HCT116 (cell line): ENCODE measurements around the gene PREP.

ENCODE experiments used
- CEBPB ChIP-seq: IDR thresholded peaks from 2 replicates; pipeline ENCODE4 v1.6.1; 2012; ENCODE audit warnings: low read depth
- EGR1 ChIP-seq: IDR thresholded peaks from 2 replicates; pipeline ENCODE4 v1.6.1; 2012; ENCODE audit warnings: low read depth
- EZH2 ChIP-seq: fragments of 200-600 bp; sonication (generic); IDR thresholded peaks from 2 replicates; pipeline ENCODE4 v1.6.1; 2017; ENCODE audit warnings: antibody characterized with exemption, mixed run types
- POLR2A ChIP-seq: IDR thresholded peaks from 2 replicates; pipeline ENCODE4 v1.7.0; 2011; ENCODE audit warnings: borderline replicate concordance; ENCODE audit not compliant: insufficient read depth, insufficient read length; ENCODE audit errors: extremely low read depth
- RAD21 ChIP-seq: IDR thresholded peaks from 2 replicates; pipeline ENCODE4 v1.6.1; 2012; ENCODE audit warnings: low read depth, mild to moderate bottlenecking
- SRF ChIP-seq: IDR thresholded peaks from 2 replicates; pipeline ENCODE4 v1.6.1; 2012; ENCODE audit warnings: low read depth
- TF ChIP-seq, protein P1 (sequence below): IDR thresholded peaks from 2 replicates; pipeline ENCODE4 v1.6.1; 2011; ENCODE audit warnings: mild to moderate bottlenecking, low read length, moderate library complexity; ENCODE audit not compliant: insufficient replicate concordance; ENCODE audit errors: extremely low read depth
- TF ChIP-seq, protein P2 (sequence below), 3 experiments: fragments of 200-600 bp in 1 of 3; sonication (generic) in 1 of 3; IDR thresholded peaks in 2 of 3; conservative IDR thresholded peaks in 1 of 3; 2 replicates each; pipeline ENCODE4 v1.5.1; 2012 to 2017; ENCODE audit warnings: low read depth in 2 of 3, low read length in 2 of 3, antibody characterized with exemption in 1 of 3, borderline replicate concordance in 1 of 3, control low read depth in 1 of 3, mild to moderate bottlenecking in 1 of 3, mixed read lengths in 1 of 3, mixed run types in 1 of 3, moderate library complexity in 1 of 3; ENCODE audit not compliant: insufficient read depth in 1 of 3
- TF ChIP-seq, protein P3 (sequence below): IDR thresholded peaks from 2 replicates; pipeline ENCODE4 v1.6.1; 2012

DNA sequence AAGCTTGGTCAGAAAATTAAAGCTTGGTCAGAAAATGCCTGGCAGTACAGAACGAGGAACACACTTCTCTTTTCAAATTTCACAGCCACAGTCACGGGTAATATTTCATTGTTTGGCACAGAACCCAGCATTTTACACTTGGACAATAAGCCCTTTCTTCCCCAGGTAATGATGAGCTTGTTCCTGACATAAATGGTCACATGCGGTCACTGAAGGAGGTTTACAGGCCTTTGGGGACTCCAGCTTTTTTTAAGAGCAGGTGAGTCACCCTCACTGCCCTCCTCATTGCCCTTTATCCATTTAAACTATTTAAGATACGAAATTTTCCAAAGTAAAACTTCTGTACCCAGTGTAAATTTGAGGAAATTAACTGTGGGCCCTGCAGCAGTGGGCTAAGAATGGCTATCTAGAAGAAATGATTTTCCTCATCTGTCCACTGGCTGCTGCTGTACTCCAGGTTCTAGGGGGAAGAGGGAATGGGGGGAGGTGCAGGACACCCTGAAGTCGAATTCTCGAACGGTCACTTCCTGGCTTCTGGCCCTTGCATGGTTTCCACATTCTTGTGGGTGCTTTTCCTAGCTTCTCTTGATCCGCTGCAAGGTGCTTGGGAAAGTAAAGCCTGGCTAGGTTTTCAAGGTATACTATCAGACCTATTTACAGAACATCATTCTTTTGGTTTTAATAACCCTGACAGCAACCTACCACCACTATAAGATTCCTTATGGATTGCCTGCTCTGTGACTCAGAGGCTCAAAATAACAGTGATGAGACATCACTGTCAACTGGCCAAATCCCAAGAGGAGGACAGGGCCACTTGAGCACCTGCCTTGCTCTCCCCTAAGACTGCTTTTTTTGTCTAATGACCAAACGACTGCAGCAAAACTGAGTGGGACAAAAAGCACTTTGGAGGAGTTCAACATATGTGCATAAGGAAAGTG, 75.8 kb downstream of the PREP start:
- TF ChIP-seq CEBPB = peak; percentile 66
- 0 out of 2 replicates have a peak, but pooled peaks have one; percentile 14 for TF ChIP-seq EGR1
- 0 out of 2 replicates have a peak, but pooled peaks have one; percentile 9 for TF ChIP-seq RAD21
- TF ChIP-seq, protein P1, sequence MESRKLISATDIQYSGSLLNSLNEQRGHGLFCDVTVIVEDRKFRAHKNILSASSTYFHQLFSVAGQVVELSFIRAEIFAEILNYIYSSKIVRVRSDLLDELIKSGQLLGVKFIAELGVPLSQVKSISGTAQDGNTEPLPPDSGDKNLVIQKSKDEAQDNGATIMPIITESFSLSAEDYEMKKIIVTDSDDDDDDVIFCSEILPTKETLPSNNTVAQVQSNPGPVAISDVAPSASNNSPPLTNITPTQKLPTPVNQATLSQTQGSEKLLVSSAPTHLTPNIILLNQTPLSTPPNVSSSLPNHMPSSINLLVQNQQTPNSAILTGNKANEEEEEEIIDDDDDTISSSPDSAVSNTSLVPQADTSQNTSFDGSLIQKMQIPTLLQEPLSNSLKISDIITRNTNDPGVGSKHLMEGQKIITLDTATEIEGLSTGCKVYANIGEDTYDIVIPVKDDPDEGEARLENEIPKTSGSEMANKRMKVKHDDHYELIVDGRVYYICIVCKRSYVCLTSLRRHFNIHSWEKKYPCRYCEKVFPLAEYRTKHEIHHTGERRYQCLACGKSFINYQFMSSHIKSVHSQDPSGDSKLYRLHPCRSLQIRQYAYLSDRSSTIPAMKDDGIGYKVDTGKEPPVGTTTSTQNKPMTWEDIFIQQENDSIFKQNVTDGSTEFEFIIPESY = no peak
- TF ChIP-seq, protein P2, sequence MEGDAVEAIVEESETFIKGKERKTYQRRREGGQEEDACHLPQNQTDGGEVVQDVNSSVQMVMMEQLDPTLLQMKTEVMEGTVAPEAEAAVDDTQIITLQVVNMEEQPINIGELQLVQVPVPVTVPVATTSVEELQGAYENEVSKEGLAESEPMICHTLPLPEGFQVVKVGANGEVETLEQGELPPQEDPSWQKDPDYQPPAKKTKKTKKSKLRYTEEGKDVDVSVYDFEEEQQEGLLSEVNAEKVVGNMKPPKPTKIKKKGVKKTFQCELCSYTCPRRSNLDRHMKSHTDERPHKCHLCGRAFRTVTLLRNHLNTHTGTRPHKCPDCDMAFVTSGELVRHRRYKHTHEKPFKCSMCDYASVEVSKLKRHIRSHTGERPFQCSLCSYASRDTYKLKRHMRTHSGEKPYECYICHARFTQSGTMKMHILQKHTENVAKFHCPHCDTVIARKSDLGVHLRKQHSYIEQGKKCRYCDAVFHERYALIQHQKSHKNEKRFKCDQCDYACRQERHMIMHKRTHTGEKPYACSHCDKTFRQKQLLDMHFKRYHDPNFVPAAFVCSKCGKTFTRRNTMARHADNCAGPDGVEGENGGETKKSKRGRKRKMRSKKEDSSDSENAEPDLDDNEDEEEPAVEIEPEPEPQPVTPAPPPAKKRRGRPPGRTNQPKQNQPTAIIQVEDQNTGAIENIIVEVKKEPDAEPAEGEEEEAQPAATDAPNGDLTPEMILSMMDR (IDR thresholded peaks at IDR 0.05 in 2 of 3, conservative IDR thresholded peaks at IDR 0.05 in 1 of 3; ENCODE audit: borderline replicate concordance in 1 of 3, insufficient read depth in 1 of 3, low read depth in 2 of 3, low read length in 2 of 3) = no peak
- no peak for TF ChIP-seq POLR2A
- peak; percentile 86 for TF ChIP-seq SRF
- no peak for TF ChIP-seq EZH2
- TF ChIP-seq, protein P3, sequence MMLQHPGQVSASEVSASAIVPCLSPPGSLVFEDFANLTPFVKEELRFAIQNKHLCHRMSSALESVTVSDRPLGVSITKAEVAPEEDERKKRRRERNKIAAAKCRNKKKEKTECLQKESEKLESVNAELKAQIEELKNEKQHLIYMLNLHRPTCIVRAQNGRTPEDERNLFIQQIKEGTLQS = peak; percentile 41; the same call in 1 of the 2 replicates
